Activated CD8-positive, alpha-beta memory T cell treated with anti-CD3 and anti-CD28 coated beads for 36 hours (primary cell): ENCODE results near the gene ACAD8. TPM values are rescaled to one million over a fixed set of nuclear protein-coding genes. Genes with fewer than 3 reads are reported as not detected.
"Not testable (repeated sequence)": the region's sequence is repeated elsewhere in the genome, so short reads cannot be mapped to it uniquely, and the experiment has no call there.

Experiments
- CTCF ChIA-PET: fragments of 350-600 bp; sonication (Branson Sonifier 250); formaldehyde crosslinking; loops from one replicate; lab custom pipeline; 2021; ENCODE audit warnings: antibody characterized with exemption; lab: Charles Lee
- POLR2A ChIA-PET: fragments of 350-600 bp; sonication (Branson Sonifier 250); formaldehyde crosslinking; loops from one replicate; lab custom pipeline; 2021; ENCODE audit warnings: antibody characterized with exemption; lab: Charles Lee
- total RNA-seq, 2 experiments: library from RNA; stranded (reverse); gene quantifications; one replicate each; pipeline ENCODE4 v1.2.3, GENCODE V29; 2021

The ACAD8 gene
- total RNA-seq, 2 experiments from 2014 or later, result 26.5 to 26.9 TPM

DNA sequence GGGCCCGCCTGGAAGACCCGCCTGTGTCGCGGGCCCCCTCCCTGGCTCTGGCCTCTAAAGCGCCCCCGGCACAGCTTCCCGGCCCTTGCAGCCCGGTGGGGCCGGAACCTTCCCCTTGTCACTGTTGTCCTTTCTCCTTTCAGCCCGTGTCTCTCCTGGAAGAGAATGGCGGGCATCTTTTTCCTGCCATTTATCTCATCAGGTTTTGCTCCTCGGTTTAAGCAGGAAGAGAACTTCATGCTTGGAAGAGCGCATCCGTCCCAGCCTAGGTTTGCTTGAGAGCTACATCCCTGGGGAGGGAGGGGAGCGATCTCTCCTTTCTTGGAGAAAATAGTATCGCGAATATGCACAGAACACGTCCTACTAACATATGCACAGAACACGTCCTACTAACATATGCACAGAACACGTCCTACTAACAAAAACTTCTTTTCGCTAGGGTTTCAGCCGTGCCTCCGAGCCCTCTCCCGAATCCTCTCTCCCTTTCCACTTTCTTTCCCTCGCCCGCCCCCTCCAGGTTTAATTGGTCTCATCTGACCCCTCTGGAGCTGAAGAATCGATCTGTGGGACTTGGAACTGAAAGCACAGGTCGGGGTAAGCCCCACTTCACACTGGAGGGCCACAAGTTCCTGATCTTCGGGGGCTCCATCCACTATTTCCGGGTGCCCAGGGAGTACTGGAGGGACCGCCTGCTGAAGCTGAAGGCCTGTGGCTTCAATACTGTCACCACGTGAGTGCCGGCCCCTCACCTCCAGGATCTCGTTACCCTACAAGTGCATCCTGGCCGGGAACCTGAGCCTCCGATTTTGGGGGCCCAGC is 24.0 kb downstream of the ACAD8 start:
- ChIA-PET CTCF (interaction anchor here (0.5 to 1.5 kb wide), 2 partner anchors 49 to 50 kb away, joined by 3 read pairs; no protein-coding TSS in a partner anchor), POLR2A (no interaction called here)

GRCh38 chr11:134278356-134278755 is 25.0 kb downstream of the ACAD8 start:
- CTCF ChIA-PET, result interaction anchor here (1.7 kb wide), 1 partner anchor 17 kb away, joined by 4 read pairs; no protein-coding TSS in a partner anchor
- POLR2A ChIA-PET, result no interaction called here

DNA sequence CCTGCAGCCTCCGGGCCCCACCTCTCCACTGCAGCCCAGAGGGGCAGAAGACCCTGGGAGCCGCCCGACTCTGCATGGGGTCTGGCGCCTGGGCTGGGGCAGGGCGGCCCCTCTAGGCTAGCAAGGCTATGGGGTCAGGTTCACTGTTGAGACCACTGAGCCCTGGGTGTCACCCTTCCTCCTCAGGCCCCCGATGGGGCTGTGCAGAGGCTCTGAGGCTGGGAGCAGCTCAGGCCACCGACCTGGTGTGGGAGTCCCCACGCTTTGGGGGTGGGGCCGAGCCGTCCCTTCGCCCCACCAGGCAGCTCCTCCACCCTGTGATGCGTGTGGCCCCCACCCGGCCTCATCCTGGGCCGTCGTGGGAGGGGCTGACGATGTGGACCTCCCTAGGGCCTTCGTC is 28.3 kb downstream of the ACAD8 start:
- POLR2A ChIA-PET, CTCF ChIA-PET: not testable (repeated sequence)

DNA sequence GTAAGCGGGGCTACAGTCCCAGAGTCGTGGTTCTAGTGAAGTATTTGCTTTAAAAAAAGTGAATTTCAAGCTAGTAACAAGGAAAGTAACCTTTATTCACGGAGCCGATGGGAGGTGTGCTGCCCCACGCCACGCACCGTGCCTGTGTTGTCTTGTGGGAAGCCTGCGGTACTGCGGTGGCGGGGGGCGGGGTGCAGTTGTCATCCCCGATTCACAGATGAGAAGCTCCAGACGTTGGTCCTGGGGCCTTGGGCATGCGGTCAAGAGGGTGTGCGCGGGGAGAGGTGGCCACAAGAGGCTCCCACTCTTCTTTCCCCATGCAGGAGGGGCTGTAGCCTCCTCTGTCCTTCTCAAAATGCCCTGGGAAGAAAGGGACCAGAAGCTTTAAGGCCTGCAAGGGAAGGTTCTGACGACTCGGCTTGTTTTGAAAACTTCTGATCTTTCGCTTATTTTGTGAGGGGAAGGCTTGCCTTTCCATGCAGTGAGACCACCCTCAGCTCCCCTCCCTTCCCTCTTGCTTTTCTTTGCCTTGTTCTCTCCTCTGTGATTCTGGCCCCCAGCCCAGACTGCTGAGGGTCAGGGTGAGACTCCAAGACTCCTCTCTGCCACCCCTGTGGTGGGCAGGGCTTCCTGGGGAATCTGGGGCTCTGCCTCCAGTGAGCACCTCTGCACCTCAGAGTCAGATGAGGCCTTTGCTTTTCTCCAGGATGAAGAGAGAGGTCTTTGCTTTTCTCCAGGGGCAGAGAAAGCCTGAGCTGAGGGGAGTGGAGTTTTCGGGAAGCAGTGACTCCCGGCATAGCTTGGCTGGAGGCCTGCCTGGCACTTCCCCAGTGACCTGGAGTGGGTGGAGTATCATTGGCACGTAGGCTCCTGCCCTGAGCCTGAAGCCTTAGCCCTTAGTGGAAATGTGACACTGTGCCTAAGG is 29.0 kb downstream of the ACAD8 start:
- CTCF ChIA-PET, result no interaction called here
- POLR2A ChIA-PET, result no interaction called here

DNA sequence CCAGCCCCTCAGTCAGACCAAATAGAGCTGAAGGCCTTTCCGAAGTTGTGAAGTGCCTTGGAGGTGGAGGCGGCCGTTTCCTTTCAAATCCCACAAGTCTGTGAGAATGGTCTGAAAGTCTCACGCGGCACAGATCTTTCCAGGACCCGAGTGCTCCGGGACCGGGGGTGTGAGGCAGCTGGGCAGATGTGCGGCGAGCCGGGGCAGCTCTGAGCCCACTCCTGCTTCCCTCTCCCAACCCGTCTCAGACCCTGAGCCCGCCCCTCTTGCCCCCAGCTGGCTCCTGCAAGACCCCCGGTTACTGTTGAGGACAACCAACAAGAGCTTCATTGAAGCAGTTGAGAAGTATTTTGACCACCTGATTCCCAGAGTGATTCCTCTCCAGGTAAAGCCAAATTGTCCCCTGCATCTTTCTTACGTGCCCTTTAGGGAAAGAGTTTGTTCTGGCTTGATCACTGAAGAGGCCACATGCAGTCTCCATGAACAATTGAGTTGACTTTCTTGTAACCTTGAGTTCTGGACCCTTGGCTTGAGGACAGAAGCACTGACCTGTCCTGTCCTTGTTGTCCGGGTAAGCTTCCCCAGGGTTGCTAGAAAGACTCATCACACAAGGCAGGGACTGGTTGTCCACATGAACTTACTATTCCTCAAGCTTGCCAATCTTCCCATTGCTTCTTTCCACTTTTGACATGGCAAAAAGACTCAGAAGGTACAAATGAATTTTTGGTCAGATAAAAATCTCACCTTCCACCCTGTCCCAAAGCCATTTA is 30.3 kb downstream of the ACAD8 start:
- ChIA-PET POLR2A (interaction anchor here (0.8 kb wide), 1 partner anchor 11 kb away, joined by 3 read pairs; no protein-coding TSS in a partner anchor), CTCF (no interaction called here)

DNA sequence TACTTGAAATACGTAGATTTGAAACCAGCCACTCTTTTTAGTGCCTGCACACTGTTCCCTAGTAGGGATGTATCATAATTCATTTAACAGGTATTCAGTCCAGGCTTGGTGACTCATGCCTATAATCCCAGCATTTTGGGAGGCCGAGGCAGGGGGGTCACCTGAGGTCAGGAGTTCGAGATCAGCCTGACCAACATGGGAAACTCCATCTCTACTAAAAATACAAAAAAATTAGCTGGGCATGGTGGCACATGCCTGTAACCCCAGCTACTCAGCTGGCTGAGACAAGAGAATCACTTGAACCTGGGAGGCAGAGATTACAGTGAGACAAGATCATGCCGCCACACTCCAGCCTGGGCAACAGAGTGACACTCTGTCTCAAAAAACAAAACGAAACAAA is 31.0 kb downstream of the ACAD8 start:
- CTCF ChIA-PET, POLR2A ChIA-PET: not testable (repeated sequence)

GRCh38 chr11:134287561-134287960 is 34.2 kb downstream of the ACAD8 start:
- CTCF ChIA-PET, result no interaction called here
- POLR2A ChIA-PET, result no interaction called here

DNA sequence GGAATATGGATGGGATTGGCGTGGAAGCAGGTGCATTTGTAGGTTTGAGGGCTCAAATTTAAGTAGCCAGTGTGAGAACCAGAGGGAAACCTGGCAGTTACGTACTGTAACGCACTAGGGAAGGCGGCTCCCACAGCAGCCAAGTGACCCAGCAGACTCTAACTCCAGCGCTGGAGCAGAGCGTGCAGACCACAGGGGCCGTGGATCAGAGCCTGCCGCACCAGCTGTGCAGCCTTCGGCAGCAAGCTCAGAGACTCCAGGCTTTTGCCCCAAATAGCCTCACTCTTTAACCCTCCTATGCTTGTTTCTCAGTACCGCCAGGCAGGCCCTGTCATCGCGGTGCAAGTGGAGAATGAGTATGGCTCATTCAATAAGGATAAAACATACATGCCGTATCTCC is 35.1 kb downstream of the ACAD8 start:
- ChIA-PET POLR2A (no interaction called here), CTCF (no interaction called here)

DNA sequence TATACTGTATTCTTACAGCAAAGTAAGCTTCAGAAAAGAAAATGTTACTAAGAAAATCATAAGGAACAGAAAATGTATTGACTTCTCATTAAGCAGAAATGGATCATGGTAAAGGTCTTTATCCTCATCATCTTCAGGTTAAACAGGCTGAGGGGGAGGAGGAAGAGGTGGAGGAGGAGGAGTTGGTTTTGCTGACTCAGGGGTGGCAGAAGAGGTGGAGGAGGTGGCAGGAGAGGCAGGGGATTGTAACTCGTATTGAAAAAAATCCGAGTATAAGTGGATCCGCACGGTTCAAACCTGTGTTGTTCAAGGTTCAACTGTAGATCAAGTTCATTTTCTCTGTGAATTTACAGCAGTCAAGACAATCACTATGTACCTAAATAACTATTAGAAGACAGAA is 35.8 kb downstream of the ACAD8 start:
- CTCF ChIA-PET, result no interaction called here
- POLR2A ChIA-PET, result no interaction called here

DNA sequence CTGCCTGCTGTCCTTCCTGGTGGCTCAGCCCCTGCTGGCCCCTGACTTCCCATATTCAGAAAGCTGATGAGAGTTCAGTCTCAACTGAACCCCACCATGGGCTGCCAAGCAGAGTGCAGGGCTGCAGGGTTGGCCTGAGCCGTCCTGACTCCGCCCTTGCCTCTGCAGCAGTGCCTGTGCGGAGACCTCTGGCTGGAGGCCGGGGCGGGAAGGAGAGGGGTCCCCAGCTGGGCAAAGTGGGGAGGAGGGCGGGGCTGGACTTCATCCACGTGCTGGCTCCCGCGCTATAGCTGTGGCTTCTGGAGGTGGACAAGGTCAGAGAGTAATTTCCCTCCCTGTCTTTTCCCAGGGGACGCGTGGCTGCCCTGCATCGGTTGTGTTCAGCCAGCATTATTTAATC is 36.4 kb downstream of the ACAD8 start:
- POLR2A ChIA-PET, result no interaction called here
- CTCF ChIA-PET, result interaction anchor here (0.8 kb wide), 1 partner anchor 14 kb away, joined by 3 read pairs; the partner anchor contains the start of gene GLB1L3

- POLR2A ChIA-PET, result no interaction called here
- CTCF ChIA-PET, result no interaction called here
Observed at GRCh38 chr11:134290646-134291045, 37.3 kb downstream of the ACAD8 start.

DNA sequence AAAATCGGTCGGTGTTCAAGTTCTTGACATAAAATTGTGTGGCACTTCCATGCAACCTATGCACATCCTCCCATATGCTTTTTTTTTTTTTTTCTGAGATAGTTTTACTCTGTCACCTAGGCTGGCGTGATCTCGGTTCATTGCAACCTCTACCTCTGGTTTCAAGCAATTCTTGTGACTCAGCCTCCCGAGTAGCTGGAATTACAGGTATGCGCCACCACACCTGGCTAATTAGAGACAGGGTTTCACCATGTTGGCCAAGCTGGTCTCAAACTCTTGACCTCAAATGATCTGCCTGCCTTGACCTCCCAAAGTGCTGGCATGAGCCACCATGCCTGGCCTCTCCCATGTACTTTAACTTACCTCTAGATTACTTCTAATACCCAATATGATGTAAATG is 37.8 kb downstream of the ACAD8 start:
- POLR2A ChIA-PET, result no interaction called here
- CTCF ChIA-PET, result no interaction called here

DNA sequence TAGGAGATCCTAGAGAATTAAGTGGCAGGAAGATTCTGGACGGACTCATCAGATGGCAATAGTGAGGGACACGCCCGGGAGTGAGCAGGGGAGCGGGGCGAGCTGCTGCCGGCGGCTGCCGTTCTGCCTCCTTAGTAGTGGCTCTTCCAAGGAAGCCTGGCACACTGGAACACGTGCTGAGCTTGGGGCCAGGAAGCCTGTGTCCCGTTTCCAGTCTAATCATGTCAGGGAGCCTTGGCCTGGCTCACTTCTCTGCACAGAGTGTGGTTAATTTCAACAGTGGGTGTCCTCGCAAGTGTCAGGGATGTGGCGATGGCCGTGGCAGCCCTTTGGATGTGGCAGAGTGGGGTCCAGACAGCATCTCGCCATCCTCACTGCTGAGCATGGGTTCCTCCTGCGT is 39.3 kb downstream of the ACAD8 start:
- CTCF ChIA-PET, result no interaction called here
- POLR2A ChIA-PET, result no interaction called here

DNA sequence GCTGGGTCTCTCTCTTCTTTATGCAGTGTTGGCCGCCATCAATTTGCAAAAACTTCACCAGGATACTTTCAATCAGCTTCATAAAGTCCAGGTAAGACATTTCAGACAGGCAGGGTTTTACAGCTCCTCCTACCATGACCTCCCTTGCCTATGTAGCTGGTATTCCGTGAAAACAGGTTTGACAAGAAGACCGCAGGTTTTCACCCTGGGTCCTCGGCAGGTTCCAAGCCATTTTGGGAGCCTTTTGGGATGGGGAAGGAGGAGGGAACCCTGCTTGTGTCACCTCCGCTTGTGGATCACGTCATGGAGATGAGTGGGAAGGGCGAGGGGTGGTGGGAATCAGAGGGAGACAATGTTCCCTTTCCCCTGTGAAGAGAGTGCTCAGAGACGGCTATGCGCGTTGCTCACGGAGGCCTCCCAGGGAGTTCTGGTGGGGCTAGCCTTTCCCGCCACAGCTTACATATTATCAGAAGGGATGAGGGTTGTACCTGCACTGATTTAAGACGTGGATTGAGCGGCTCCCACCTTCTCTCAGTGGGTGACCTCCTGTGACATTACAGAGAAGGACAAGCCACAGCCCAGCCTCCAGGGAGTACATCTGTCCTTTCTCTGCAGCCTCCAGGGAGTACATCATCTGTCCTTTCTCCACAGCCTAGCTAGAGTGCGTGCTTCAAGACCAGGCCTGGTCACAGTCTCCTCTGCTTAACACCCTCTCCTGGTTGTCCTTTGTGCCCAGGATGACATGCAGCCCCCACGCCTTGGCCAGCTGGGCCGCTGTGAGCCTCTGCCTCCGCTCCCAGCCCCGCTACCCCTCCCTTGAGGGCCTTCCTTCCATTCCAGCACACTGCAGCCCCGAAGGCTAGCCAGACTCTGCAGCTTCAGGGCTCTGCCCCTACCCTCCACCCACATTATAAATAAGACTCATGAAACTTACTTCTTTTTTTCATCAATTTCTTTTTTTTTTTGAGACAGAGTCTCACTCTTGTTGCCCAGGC is 40.0 kb downstream of the ACAD8 start:
- POLR2A ChIA-PET, result no interaction called here
- CTCF ChIA-PET, result interaction anchor here (0.7 to 1.2 kb wide), 2 partner anchors 17 to 60 kb away, joined by 3 read pairs; partner anchors contain the start of gene GLB1L3

GRCh38 chr11:134294664-134295063 is 41.3 kb downstream of the ACAD8 start:
- POLR2A ChIA-PET, result no interaction called here

GRCh38 chr11:134312223-134312622 is 58.9 kb downstream of the ACAD8 start:
- CTCF ChIA-PET, result no interaction called here
- POLR2A ChIA-PET, result no interaction called here

More at GRCh38 chr11:134294664-134295063, 41.3 kb downstream of the ACAD8 start:
- CTCF ChIA-PET, result interaction anchor here (0.7 kb wide), 1 partner anchor 19 kb away, joined by 3 read pairs; the partner anchor contains the start of gene GLB1L3

DNA sequence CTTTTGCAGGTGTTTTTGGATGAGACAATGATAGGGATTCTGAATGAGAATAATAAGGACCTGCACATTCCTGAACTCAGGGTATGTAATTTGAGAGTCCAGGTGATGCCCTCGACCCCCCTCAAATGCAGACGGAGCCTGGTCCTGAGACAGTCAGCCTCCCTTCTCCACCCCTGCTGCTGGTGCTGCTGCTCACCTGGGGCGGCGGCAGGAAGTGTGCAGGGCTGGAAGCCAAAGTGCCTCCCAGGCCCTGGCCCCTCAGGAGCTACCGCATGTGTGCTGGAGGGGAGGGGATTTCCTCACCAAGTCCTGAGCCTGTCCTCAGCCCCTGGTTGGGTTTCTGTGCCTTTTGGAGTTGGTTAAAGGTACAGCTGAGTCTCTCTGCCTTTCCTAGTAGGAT is 59.4 kb downstream of the ACAD8 start:
- ChIA-PET CTCF (no interaction called here), POLR2A (no interaction called here)

- POLR2A ChIA-PET, result no interaction called here
Observed at GRCh38 chr11:134313379-134313778, 60.0 kb downstream of the ACAD8 start.

More at GRCh38 chr11:134313379-134313778, 60.0 kb downstream of the ACAD8 start:
- CTCF ChIA-PET, result no interaction called here
